GM10847 (cell line): ENCODE results near the gene DGLUCY.

ENCODE experiments used
- POLR2A ChIP-seq: IDR thresholded peaks from 2 replicates; pipeline ENCODE4 v1.6.1; 2011; ENCODE audit not compliant: insufficient read length; ENCODE audit errors: extremely low read depth

Gene DGLUCY

DNA sequence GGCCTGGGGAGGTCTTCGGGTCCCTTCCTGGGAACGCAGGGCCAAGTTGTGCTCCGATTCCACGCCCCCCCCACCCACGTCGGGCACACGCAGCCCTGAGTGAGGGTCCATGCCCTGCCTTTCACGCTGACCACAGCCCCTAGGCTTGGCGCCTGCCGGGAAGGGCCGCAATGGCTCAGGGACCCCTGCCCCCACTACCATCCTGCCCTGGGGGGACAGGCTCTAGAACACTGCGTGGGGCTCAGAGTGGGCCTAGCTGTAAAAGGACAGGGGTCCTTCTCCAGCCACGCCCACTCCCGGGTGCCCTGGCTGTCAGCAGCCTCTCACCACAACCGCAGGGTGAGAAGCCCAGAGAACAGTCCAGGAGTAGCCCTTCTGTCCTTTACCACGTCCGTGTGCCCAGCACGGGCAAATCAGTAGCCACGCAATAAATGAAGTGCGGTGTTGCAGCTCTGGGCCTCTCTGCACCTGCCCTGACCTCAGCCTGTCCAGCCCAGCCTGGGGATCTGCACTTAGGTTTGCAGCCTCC lies 140.0 kb downstream of the DGLUCY start:
- TF ChIP-seq POLR2A: no peak

DNA sequence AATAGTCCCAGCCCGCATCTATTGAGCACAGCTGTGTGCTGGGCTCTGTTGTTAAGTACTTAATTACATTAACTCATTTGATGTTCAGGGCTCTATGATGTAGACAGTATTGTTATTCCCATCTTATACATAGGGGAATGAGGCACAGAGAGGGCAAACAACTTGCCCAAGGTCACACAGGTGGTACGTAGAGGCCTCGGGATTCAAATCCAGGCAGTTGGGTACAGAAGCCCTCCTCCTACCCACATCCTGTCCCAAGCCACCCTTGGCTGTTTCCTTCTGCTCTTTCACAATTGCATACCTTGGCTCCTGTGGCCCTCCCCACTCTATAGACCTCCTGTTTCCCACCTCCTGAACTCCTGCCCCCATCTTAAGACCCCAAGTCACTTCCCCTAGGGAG lies 140.6 kb downstream of the DGLUCY start:
- no peak for TF ChIP-seq POLR2A

DNA sequence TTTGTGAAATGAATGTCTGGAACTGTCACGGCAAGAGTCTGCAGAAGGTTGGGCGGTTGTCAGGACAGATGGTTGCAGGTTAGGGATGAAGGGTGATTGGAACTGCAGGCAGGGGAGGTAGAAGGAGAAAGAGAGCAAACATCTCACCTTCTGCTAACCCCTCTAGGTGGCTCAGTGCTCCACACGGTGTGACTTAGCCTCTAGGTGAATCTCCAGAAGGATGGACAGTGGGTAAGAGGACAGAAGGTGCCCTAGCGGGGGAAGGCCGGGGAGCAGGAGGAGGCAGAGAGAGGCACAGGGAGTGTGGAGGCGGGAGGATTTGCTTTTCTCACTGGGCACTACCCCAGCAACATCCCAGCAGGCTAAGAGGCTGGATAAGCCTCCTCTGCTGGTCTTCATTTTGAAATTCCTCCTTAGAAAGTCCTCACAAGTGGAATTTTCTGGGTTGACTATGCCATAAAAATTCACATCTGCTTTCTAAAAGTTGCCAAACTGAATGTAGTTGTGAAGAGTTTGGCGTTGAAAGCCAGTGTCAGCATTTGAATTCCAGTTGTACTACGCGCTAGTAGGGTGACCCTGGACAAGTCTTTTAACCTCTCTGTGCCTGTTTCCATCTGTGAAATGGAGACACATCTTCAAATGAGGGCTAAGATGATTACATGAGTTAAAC lies 141.3 kb downstream of the DGLUCY start:
- TF ChIP-seq POLR2A: no peak

DNA sequence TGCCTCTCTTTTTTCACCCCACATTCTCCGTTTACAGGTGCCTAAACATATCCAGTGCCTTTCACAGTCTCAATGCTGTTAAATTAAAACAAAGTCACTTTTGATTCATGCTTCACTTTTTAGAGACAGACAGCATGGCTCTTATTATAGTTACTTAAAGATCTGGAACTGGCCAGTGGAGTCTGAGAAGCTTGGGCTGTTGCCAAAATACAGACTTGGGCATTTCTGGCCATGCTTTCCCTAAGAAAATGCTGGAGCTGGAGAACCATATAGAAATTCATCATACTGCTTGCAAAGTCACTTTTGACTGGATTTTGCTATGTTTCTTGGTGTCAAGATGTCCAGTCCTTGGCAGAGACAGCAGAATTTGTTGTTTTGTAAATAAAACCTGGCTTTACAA lies 142.8 kb downstream of the DGLUCY start:
- no peak for TF ChIP-seq POLR2A

DNA sequence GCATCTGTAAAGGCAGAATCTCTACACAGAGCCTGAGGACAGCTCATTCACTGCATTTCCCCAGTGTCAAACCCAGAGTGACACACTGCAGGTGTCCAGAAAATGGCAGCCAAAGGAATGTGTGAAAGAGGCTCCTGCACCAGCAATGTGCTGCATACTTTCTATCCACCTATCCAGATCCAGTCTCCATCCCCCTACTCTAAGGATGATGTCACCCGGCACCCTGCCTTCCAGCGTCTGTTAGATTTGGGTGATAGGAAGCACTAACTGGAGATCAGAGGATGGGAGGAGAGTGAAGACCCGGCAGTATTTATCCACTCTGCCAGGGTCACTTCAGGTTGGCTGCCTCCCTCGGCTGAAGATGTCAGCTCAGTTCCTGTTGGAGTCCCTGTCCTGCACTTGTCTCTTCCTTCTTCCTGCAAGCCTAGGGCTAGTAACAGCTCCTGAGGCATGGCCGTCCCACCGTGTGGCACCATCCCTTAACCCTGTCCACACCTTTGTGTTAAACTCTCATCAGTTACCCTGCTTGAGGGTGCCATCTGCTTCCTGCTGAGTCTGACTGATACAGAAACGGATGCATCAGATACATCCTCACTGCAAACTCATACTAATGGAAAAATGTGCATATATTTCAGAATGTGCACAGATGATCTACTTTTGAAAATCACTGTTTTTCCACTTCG lies 143.6 kb downstream of the DGLUCY start:
- TF ChIP-seq POLR2A: no peak

DNA sequence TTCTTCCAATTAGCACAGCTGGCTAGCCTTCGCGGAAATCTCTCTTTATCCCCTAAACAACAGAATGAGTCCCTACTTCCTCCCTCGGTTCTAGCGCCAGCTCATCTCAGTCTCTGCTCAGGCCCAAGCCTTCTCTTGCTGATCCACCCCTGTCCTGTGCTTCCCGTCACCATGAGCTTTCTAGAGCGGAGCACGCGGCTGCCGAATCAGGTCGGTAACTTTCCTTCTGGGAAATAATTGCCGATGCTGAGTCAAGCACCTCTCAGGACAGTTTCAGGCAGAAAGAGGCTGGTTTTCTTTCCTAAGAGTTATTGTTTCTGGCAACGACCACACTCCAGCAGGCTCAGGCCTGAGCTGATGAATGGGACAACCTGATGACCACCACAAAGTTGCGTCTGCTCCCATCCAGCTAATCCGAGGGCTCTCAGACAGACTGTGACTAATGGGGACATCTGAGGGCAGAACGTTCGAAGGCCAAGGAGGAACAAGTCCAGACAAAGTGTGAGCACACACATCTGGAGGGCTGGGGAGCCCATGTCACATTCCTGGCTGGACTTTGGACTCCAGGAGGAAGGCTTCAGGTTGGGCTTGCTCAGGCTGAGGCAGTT lies 144.2 kb downstream of the DGLUCY start:
- TF ChIP-seq POLR2A: no peak

DNA sequence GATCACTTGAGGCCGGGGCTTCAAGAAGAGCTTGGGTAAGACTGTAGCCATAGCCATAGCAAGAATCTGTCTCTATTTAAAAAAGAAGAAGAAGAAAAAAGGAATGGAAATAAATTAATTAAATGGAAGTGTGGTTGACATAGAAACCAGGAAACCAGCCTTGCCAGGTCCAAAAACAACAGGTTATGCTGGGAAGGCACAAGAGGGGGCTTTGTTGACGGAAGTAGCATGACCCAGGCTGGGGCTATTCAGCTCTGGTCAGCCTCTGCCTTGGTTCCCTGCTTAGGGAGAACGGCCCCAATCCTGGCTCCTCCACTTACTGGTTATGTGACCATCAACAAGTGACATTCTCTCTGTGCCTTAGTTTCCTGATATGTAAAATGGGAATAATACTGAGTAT lies 145.0 kb downstream of the DGLUCY start:
- TF ChIP-seq POLR2A: no peak

DNA sequence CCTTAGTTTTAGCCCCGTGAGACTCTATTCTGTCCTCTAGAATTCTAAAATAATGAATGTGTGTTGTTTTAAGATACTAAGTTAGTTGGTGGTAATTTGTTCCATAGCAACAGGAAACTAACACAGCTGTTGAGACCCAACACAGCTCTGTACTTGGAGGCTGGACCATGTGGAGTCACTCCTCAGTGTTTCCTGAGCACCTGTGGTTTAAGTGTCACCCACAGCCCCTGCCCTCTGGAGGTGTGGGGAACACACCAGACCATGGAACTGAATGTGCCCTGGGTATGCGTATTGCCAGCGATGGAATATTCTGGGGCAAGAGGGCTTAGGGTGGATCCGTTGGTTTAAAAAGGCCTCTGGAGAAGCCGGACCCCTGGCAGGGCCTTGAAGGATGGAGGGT lies 147.2 kb downstream of the DGLUCY start:
- no peak for TF ChIP-seq POLR2A

DNA sequence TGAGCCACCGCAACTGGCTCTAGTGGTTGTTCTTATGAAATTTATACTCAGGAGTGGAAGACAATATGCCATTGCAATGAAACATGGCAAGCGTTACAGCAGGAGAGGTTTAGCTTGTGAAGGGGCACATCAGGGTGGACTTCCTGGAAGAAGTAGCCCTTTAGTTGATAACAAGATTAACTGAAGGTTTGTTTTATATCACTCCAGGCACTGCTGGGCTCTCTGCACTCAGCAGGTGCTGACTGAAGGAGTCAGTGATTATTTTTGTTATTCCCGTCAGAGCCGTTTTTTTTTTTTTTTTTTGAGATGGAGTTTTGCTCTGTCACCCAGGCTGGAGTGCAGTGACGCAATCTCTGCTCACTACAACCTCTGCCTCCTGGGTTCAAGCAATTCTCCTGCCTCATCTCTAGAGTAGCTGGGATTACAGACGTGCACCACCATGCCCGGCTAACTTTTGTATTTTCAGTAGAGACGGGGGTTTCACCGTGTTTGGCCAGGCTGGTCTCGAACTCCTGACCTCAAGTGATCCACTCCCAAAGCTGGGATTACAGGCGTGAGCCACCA lies 148.2 kb downstream of the DGLUCY start:
- no peak for TF ChIP-seq POLR2A

DNA sequence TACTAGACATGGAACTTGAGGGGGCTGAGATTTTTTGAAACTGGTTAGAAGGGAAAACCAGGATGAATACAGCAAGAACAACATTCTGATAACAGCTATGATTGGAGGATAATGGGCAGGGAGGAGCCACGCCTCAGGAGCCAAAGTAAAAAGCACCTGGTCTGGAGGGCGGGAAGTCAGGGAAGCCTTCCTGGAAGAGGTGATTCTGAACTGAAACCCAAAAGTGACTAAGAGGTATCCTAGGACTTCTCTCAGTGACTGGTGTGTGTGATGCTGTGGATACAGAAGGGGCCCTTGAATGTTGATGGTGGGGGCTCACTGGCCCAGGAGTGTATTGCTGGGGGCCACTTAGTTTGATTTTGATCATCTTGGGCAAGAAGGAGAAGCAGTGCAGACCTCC lies 149.5 kb downstream of the DGLUCY start:
- TF ChIP-seq POLR2A: no peak

DNA sequence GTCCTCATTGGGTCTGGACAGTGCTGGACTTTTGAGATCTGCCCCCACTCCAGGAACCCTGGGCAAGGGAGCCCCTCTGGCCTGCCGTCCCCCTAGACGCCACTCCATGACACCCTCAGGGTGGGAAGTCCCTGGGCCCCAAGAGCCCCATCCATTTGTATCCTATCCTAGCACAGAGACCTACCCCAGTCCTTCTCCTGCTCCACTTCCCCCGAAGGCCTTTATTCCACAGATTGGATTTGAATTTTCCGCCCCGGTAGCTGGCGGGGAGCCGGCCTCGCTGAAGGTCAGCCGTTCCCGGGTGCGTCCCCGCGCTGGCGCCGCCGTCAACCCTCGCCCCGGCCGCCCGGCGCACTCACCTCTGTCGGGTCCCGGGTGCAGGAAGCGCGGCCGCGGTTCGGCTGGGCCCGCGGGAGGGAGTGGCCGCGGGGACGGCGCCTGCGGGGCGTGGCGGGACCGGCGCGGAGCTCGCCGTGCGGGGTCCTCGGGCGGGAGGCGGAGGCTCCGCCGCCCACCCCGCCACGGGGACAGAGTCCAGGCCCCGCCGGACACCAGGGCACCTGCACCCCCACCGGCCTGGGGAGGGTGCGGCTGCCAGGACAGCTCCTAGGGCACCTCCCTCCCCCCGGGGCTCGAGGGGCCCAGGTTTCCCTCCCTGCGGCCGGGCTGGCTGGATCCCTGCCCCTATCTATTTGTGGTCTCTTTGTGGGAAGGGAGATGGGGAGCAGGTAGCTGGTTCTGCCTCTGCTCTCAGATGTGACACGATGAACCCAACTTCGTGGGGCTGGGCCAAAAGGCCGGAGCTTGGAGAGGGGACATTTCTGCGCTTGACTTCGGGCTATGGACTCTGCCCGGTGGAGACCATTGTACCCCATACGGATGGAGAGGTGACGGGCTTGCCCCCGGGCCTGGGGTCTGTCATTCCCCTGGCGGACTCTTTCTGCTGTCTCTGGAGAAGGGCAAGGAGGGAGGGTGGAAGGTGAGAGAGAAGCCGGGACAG lies 150.6 kb downstream of the DGLUCY start:
- TF ChIP-seq POLR2A: no peak

DNA sequence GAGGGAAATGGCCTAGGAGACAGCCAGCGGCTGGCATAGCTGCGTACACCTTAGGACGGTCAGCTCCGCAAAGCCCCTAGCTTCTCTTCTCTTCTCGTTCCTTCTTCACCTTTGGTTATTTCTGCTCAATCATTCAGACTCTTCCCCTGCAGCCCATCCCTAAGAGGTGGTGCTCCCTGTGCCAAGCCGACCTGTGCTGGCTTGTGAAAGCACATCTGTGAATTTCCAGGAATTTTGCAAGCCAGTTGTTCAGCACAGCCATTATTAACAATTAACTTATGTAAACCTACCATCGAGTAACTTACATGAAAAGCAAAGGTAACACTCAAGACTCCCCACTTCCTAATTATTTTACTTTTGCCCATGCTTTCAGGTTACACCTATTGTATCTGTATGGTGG lies 151.5 kb downstream of the DGLUCY start:
- TF ChIP-seq POLR2A: no peak

DNA sequence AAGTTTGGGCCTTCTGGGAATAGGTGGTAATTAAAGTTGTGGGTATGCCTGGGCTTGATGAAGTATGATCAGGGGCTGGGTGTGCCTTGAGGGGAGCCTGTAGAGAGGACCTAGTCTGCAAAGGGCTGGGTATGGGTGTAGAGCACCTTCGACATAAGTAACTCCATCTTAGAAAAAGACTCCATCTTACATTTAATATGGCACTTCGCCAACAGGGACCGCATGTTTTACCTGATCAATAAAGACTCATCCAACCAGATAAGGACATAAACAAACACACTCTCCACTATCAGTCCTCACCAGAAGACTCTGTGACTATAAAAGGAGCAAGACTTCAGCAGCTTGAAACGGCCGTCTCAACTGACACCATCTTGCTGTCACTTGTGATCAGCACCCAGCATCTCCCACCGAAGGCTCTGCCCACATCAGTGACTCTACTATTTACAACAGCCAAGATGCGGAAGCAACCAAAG lies 154.1 kb downstream of the DGLUCY start:
- no peak for TF ChIP-seq POLR2A

DNA sequence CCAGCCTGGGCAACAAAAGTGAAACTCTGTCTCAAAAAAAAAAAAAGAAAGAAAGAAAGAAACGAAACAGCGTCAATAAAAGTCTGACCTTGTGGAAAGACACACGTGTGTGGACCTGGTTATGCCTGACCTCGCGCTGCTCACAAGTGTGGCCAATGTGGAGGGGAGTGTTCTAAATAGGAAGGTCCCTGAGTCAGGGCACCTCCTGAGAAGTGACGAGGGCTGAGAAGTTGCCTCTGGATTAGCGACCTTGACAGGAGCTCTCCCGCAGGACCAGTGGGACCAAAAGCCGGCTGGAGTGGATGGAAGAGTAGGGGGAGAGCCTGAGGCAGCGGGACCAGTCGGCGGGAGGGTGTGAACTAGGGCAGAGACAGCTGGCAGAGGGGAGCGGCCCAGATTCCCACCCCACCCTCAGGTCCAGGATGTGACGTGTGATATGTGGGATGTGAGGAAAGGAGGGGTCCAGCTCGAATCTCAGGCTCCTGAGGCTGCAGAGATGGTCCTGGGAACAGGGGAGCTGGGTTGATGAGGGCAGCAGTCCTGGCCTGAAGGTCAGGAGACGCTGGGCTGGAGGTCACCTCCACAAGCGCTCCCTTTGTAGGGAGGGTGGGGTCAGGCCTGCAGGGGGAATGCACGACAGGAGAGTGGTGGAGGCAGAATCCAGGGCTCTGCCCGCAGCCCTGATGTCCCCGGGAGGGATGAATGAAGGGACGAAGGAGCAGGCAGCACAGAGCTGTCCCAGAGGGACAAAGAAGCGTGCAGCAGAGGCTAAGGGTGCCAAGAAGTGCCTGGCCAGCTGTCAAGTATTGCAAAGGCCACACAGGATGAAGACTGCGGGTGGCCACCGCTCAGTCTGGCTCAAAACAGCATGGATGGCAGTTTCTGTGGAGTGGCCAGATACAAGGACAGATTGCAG lies 155.5 kb downstream of the DGLUCY start:
- no peak for TF ChIP-seq POLR2A

DNA sequence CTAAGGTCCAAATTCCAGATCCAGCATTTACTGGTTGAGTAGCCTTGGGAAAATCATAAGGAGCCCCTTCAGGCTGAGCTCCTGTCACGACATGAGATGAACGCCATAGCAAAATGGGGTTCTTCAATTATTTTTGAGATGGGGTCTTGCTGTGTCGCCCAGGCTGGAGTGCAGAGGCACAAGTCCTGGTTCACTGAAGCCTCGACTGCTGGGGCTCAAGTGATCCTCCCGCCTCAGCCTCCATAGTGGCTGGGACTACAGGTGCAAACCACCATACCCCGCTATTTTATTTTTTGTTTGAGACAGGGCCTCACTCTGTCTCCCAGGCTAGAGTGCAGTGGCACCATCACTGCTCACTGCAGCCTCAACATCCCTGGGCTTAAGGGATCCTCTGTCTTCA lies 156.3 kb downstream of the DGLUCY start:
- no peak for TF ChIP-seq POLR2A
